ENCODE data around the gene SNAP29.

The SNAP29 gene

GRCh38 chr22:20839837-20840645, 18.8 kb upstream of the SNAP29 start:
- H3K27me3 ChIP-seq = no peaks in the 10 kb centered on the region
- H3K4me3 ChIP-seq (ENCODE audit: low read depth in 1 of 2, low read length in 1 of 2) = no peak overlapping the region
- no peaks in the 10 kb centered on the region for H3K9me3 ChIP-seq
- H3K27ac ChIP-seq = no peak overlapping the region
- H3K36me3 ChIP-seq = no peaks in the 10 kb centered on the region
- H3K4me1 ChIP-seq (ENCODE audit: control insufficient read depth in 1 of 2, insufficient read depth in 1 of 2, low read depth in 1 of 2, low read length in 1 of 2) = peaks cover 14 to 15% of the 10 kb centered on the region in 2 experiments
- TF ChIP-seq CTCF (IDR thresholded peaks at IDR 0.05) = no peak

GRCh38 chr22:20840646-20841371, 18.0 kb upstream of the SNAP29 start:
- Histone ChIP-seq H3K36me3 (no peaks in the 10 kb centered on the region), H3K4me3 (ENCODE audit: low read depth in 1 of 2, low read length in 1 of 2) (no peak overlapping the region), H3K27me3 (no peaks in the 10 kb centered on the region), H3K9me3 (no peaks in the 10 kb centered on the region), H3K4me1 (ENCODE audit: control insufficient read depth in 1 of 2, insufficient read depth in 1 of 2, low read depth in 1 of 2, low read length in 1 of 2) (peaks cover 14 to 15% of the 10 kb centered on the region in 2 experiments), H3K27ac (no peak overlapping the region)
- TF ChIP-seq CTCF (IDR thresholded peaks at IDR 0.05) = no peak

GRCh38 chr22:20843501-20843900, 15.3 kb upstream of the SNAP29 start:
- no peak for TF ChIP-seq CTCF (IDR thresholded peaks at IDR 0.05)
- Histone ChIP-seq H3K4me3 (ENCODE audit: low read depth in 1 of 2, low read length in 1 of 2) (no peak overlapping the region), H3K27ac (no peak overlapping the region), H3K9me3 (no peaks in the 10 kb centered on the region), H3K4me1 (ENCODE audit: control insufficient read depth in 1 of 2, insufficient read depth in 1 of 2, low read depth in 1 of 2, low read length in 1 of 2) (peaks cover 5 to 9% of the 10 kb centered on the region in 2 experiments), H3K27me3 (no peaks in the 10 kb centered on the region), H3K36me3 (no peaks in the 10 kb centered on the region)

- peaks cover 5 to 9% of the 10 kb centered on the region in 2 experiments for H3K4me1 ChIP-seq (ENCODE audit: control insufficient read depth in 1 of 2, insufficient read depth in 1 of 2, low read depth in 1 of 2, low read length in 1 of 2)
Observed at GRCh38 chr22:20844055-20845037, 14.5 kb upstream of the SNAP29 start.

More at GRCh38 chr22:20844055-20845037, 14.5 kb upstream of the SNAP29 start:
- H3K36me3 ChIP-seq = no peaks in the 10 kb centered on the region
- H3K9me3 ChIP-seq = no peaks in the 10 kb centered on the region
- H3K27me3 ChIP-seq = no peaks in the 10 kb centered on the region
- no peak for TF ChIP-seq CTCF (IDR thresholded peaks at IDR 0.05)
- H3K4me3 ChIP-seq (ENCODE audit: low read depth in 1 of 2, low read length in 1 of 2) = no peak overlapping the region
- no peak overlapping the region for H3K27ac ChIP-seq
